HepG2 (cell line): ENCODE results near the gene STMND1. TPM values are rescaled to one million over a fixed set of nuclear protein-coding genes. Genes with fewer than 3 reads are reported as not detected.

Experiments used
- ADNP ChIP-seq: sonication (generic); formaldehyde crosslinking; IDR thresholded peaks from 2 replicates; pipeline ENCODE4 v1.4.0; 2020; ENCODE audit warnings: missing genetic modification reagents
- BRCA1 ChIP-seq: sonication (generic); formaldehyde crosslinking; IDR thresholded peaks from 2 replicates; pipeline ENCODE4 v1.4.0; 2020; ENCODE audit warnings: missing genetic modification reagents
- CBFB ChIP-seq: sonication (generic); formaldehyde crosslinking; IDR thresholded peaks from 2 replicates; pipeline ENCODE4 v1.4.0; 2020; ENCODE audit warnings: missing genetic modification reagents
- CBX5 ChIP-seq: sonication (generic); formaldehyde crosslinking; IDR thresholded peaks from 2 replicates; pipeline ENCODE4 v1.4.0; 2020; ENCODE audit warnings: missing genetic modification reagents, borderline replicate concordance
- CHD2 ChIP-seq: IDR thresholded peaks from 2 replicates; pipeline ENCODE4 v1.6.1; 2011; ENCODE audit warnings: low read depth, low read length, improper control_type of control experiment
- ELF3 ChIP-seq: IDR thresholded peaks from 2 replicates; pipeline ENCODE4 v1.6.1; 2016; ENCODE audit warnings: missing genetic modification reagents, missing compliant biosample characterization
- HNRNPUL1 ChIP-seq: fragments of 200-400 bp; formaldehyde crosslinking; IDR thresholded peaks from 2 replicates; pipeline ENCODE4 v1.6.1; 2017; ENCODE audit warnings: low read depth, mild to moderate bottlenecking, low read length, moderate library complexity
- HOXA3 ChIP-seq: sonication (generic); formaldehyde crosslinking; IDR thresholded peaks from 2 replicates; pipeline ENCODE4 v1.5.0; 2020; ENCODE audit warnings: missing genetic modification reagents
- HOXD1 ChIP-seq: sonication (generic); formaldehyde crosslinking; IDR thresholded peaks from 2 replicates; pipeline ENCODE4 v1.5.0; 2020; ENCODE audit warnings: missing genetic modification reagents
- MAFG ChIP-seq: sonication (generic); formaldehyde crosslinking; IDR thresholded peaks from 2 replicates; pipeline ENCODE4 v1.5.1; 2020; ENCODE audit warnings: mild to moderate bottlenecking, missing genetic modification reagents
- MXD4 ChIP-seq: IDR thresholded peaks from 2 replicates; pipeline ENCODE4 v1.6.1; 2016; ENCODE audit warnings: mild to moderate bottlenecking, missing biosample characterization, missing genetic modification reagents
- NFRKB ChIP-seq: fragments of 450-650 bp; IDR thresholded peaks from 2 replicates; pipeline ENCODE4 v1.6.1; 2017
- NR2F6 ChIP-seq, 2 experiments: IDR thresholded peaks; 2 replicates each; pipeline ENCODE4 v1.6.1; 2016; ENCODE audit warnings: antibody characterized with exemption in 1 of 2, mild to moderate bottlenecking in 1 of 2
- REL ChIP-seq: sonication (generic); formaldehyde crosslinking; conservative IDR thresholded peaks from 2 replicates; pipeline ENCODE4 v1.8.0; 2022; ENCODE audit warnings: mild to moderate bottlenecking, missing genetic modification reagents, moderate library complexity
- SNAPC2 ChIP-seq: sonication (generic); formaldehyde crosslinking; IDR thresholded peaks from 2 replicates; pipeline ENCODE4 v1.8.1; 2022; ENCODE audit warnings: mild to moderate bottlenecking, missing genetic modification reagents
- SUZ12 ChIP-seq: fragments of 150-350 bp; IDR thresholded peaks from 2 replicates; pipeline ENCODE4 v1.6.1; 2014; ENCODE audit warnings: low read depth, low read length
- ZKSCAN8 ChIP-seq: IDR thresholded peaks from 2 replicates; pipeline ENCODE4 v1.6.1; 2016; ENCODE audit warnings: borderline replicate concordance, missing genetic modification reagents, missing compliant biosample characterization
- ZNF432 ChIP-seq: sonication (generic); formaldehyde crosslinking; IDR thresholded peaks from 2 replicates; pipeline ENCODE4 v1.5.0; 2020; ENCODE audit warnings: missing genetic modification reagents, mild to moderate bottlenecking, borderline replicate concordance
- ZNF451 ChIP-seq: sonication (generic); formaldehyde crosslinking; IDR thresholded peaks from 2 replicates; pipeline ENCODE4 v1.5.0; 2020; ENCODE audit warnings: mild to moderate bottlenecking, missing genetic modification reagents
- ZNF530 ChIP-seq: sonication (generic); formaldehyde crosslinking; IDR thresholded peaks from 2 replicates; pipeline ENCODE4 v1.5.0; 2020; ENCODE audit warnings: low read depth, mild to moderate bottlenecking, missing genetic modification reagents
- ZNF564 ChIP-seq: sonication (generic); formaldehyde crosslinking; IDR thresholded peaks from 2 replicates; pipeline ENCODE4 v1.8.1; 2023; ENCODE audit warnings: mild to moderate bottlenecking, missing genetic modification reagents
- ZNF572 ChIP-seq: sonication (generic); formaldehyde crosslinking; IDR thresholded peaks from 2 replicates; pipeline ENCODE4 v1.5.1; 2020; ENCODE audit warnings: mild to moderate bottlenecking, missing genetic modification reagents
- ZNF644 ChIP-seq: IDR thresholded peaks from 2 replicates; pipeline ENCODE4 v1.6.1; 2016; ENCODE audit warnings: low read depth
- ZNF672 ChIP-seq: sonication (generic); formaldehyde crosslinking; IDR thresholded peaks from 2 replicates; pipeline ENCODE4 v1.8.1; 2022; ENCODE audit warnings: missing genetic modification reagents
- ZNF720 ChIP-seq: sonication (generic); formaldehyde crosslinking; IDR thresholded peaks from 2 replicates; pipeline ENCODE4 v1.4.0; 2020; ENCODE audit warnings: missing genetic modification reagents
- ZNF737 ChIP-seq: sonication (generic); formaldehyde crosslinking; IDR thresholded peaks from 2 replicates; pipeline ENCODE4 v1.5.0; 2020; ENCODE audit warnings: missing genetic modification reagents, mild to moderate bottlenecking, borderline replicate concordance
- ZNF782 ChIP-seq: sonication (generic); formaldehyde crosslinking; IDR thresholded peaks from 2 replicates; pipeline ENCODE4 v1.4.0; 2020; ENCODE audit warnings: missing genetic modification reagents, mild to moderate bottlenecking, borderline replicate concordance
- ZNF816 ChIP-seq: sonication (generic); formaldehyde crosslinking; IDR thresholded peaks from 2 replicates; pipeline ENCODE4 v1.8.0; 2022; ENCODE audit warnings: missing genetic modification reagents, mild to moderate bottlenecking, borderline replicate concordance
- ZSCAN9 ChIP-seq: IDR thresholded peaks from 2 replicates; pipeline ENCODE4 v1.6.1; 2016; ENCODE audit warnings: borderline replicate concordance
- polyA plus RNA-seq, 8 experiments: library from polyadenylated mRNA; depleted of rRNA in 3 of 8; stranded (reverse) in 7 of 8; unstranded in 1 of 8; fragments of >200 nt; fragmentation: Illumina TruSeq in 4 of 8; extraction: Trizol in 4 of 8; gene quantifications; 2 replicates each; pipeline versions ENCODE4 v1.2.1 to v1.2.3, GENCODE V29; 2011 to 2016; ENCODE audit warnings: low read depth in 4 of 8, missing spikeins in 1 of 8, mixed read lengths in 1 of 8; ENCODE audit not compliant: insufficient read depth in 1 of 8
- total RNA-seq, 5 experiments: library from RNA; depleted of rRNA; stranded (reverse); fragments of >200 nt; fragmentation: Illumina TruSeq; extraction: Trizol; gene quantifications; 2 replicates each; pipeline ENCODE4 v1.2.3, GENCODE V29; 2016; ENCODE audit warnings: low read depth in 1 of 5
- TF ChIP-seq, protein P1 (sequence below): sonication (generic); formaldehyde crosslinking; IDR thresholded peaks from 2 replicates; pipeline ENCODE4 v1.4.0; 2020; ENCODE audit warnings: mild to moderate bottlenecking, missing genetic modification reagents
- TF ChIP-seq, protein P2 (sequence below): IDR thresholded peaks from 2 replicates; pipeline ENCODE4 v1.6.1; 2012; ENCODE audit warnings: low read depth, low read length, improper control_type of control experiment
- TF ChIP-seq, protein P3 (sequence below): sonication (generic); formaldehyde crosslinking; IDR thresholded peaks from 2 replicates; pipeline ENCODE4 v1.4.0; 2020; ENCODE audit warnings: missing genetic modification reagents

The STMND1 gene
- total and polyA plus RNA-seq, 2 of the 13 experiments (the other 11 are each of a cell fraction or from before 2014, with no cell fraction given) = not detected

DNA sequence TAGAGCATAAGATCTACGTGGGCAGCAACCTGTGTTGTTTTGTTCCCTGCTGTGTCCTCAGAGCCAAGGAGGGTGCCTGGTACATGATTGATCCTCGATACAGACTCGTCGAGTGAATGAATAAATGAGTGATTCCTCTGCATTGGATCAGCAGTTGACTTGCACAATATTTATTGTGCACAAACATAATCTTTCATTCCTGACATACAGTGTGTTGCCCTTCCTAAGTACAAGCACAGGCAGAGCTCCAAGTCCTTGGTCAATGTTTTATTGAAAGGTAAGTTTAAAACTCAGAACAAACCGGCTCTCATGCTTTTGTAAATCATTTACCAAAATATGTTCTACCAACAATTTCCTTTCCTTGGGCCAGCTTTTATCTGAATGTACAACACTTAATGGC is 57.4 kb downstream of the STMND1 start (continued):
- no peak for TF ChIP-seq CBFB (CRISPR knock-in tag)
- no peak for TF ChIP-seq MAFG
- TF ChIP-seq ZNF737 = no peak
- TF ChIP-seq ZNF782 = no peak
- no peak for TF ChIP-seq ZNF572
- TF ChIP-seq CBX5 (CRISPR knock-in tag) = no peak
- 0 out of 2 replicates have a peak, but pooled peaks have one; percentile 30 for TF ChIP-seq ZSCAN9 (CRISPR knock-in tag)
- no peak; the same call in 1 of the 2 replicates for TF ChIP-seq HOXA3 (CRISPR knock-in tag)
- no peak for TF ChIP-seq CHD2
- TF ChIP-seq REL (CRISPR knock-in tag) = no peak
- no peak for TF ChIP-seq ZNF530 (CRISPR knock-in tag)
- TF ChIP-seq, protein P1, sequence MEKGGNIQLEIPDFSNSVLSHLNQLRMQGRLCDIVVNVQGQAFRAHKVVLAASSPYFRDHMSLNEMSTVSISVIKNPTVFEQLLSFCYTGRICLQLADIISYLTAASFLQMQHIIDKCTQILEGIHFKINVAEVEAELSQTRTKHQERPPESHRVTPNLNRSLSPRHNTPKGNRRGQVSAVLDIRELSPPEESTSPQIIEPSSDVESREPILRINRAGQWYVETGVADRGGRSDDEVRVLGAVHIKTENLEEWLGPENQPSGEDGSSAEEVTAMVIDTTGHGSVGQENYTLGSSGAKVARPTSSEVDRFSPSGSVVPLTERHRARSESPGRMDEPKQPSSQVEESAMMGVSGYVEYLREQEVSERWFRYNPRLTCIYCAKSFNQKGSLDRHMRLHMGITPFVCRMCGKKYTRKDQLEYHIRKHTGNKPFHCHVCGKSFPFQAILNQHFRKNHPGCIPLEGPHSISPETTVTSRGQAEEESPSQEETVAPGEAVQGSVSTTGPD = no peak
- TF ChIP-seq ZKSCAN8 (CRISPR knock-in tag) = no peak
- TF ChIP-seq HNRNPUL1 = peak; percentile 63; the same call in 1 of the 2 replicates
- TF ChIP-seq, protein P2, sequence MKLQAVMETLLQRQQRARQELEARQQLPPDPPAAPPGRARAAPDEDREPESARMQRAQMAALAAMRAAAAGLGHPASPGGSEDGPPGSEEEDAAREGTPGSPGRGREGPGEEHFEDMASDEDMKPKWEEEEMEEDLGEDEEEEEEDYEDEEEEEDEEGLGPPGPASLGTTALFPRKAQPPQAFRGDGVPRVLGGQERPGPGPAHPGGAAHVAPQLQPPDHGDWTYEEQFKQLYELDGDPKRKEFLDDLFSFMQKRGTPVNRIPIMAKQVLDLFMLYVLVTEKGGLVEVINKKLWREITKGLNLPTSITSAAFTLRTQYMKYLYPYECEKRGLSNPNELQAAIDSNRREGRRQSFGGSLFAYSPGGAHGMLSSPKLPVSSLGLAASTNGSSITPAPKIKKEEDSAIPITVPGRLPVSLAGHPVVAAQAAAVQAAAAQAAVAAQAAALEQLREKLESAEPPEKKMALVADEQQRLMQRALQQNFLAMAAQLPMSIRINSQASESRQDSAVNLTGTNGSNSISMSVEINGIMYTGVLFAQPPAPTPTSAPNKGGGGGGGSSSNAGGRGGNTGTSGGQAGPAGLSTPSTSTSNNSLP = peak; percentile 91
- TF ChIP-seq ZNF720 (CRISPR knock-in tag) = no peak
- 0 out of 2 replicates have a peak, but pooled peaks have one; percentile 27 for TF ChIP-seq ELF3 (CRISPR knock-in tag)
- TF ChIP-seq NFRKB = no peak
- no peak for TF ChIP-seq ZNF672 (CRISPR knock-in tag)
- no peak for TF ChIP-seq MXD4 (CRISPR knock-in tag)
- TF ChIP-seq SUZ12 = no peak
- peak; percentile 98 for TF ChIP-seq HOXD1 (CRISPR knock-in tag)
- no peak for TF ChIP-seq ADNP
- no peak for TF ChIP-seq ZNF432 (CRISPR knock-in tag)
- no peak for TF ChIP-seq ZNF816 (CRISPR knock-in tag)
- TF ChIP-seq ZNF564 (CRISPR knock-in tag) = no peak
- TF ChIP-seq ZNF644 (CRISPR knock-in tag) = no peak; the same call in 1 of the 2 replicates
- TF ChIP-seq NR2F6 (IDR thresholded peaks at IDR 0.05) = no peak
- TF ChIP-seq NR2F6 (CRISPR knock-in tag; IDR thresholded peaks at IDR 0.05) = 0 out of 2 replicates have a peak, but pooled peaks have one; percentile 17
- TF ChIP-seq, protein P3, sequence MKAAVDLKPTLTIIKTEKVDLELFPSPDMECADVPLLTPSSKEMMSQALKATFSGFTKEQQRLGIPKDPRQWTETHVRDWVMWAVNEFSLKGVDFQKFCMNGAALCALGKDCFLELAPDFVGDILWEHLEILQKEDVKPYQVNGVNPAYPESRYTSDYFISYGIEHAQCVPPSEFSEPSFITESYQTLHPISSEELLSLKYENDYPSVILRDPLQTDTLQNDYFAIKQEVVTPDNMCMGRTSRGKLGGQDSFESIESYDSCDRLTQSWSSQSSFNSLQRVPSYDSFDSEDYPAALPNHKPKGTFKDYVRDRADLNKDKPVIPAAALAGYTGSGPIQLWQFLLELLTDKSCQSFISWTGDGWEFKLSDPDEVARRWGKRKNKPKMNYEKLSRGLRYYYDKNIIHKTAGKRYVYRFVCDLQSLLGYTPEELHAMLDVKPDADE (CRISPR knock-in tag) = no peak
- TF ChIP-seq ZNF451 (CRISPR knock-in tag) = no peak
- no peak for TF ChIP-seq SNAPC2 (CRISPR knock-in tag)
- TF ChIP-seq BRCA1 (CRISPR knock-in tag) = no peak
